Suprapubic skin (tissue), 4 donors: Measurements from ENCODE around the gene SORT1. TPM values are rescaled to one million over a fixed set of nuclear protein-coding genes. Genes with fewer than 3 reads are reported as not detected.

Source experiments
- DNase-seq, 2 donors: peaks; one replicate each; pipeline ENCODE4 v3.0.0-alpha.2; 2019; ENCODE audit warnings: low spot score in 2 of 2
- H3K27ac ChIP-seq: fragments of 200-600 bp; sonication (generic); one replicate; pipeline ENCODE4 v1.5.1; 2019
- H3K27me3 ChIP-seq: fragments of 200-600 bp; sonication (generic); one replicate; pipeline ENCODE4 v1.5.1; 2019
- H3K36me3 ChIP-seq: fragments of 200-600 bp; sonication (generic); one replicate; pipeline ENCODE4 v1.5.1; 2019
- H3K4me1 ChIP-seq: fragments of 200-600 bp; sonication (generic); one replicate; pipeline ENCODE4 v1.5.1; 2019
- H3K4me3 ChIP-seq: fragments of 200-600 bp; sonication (generic); one replicate; pipeline ENCODE4 v1.5.1; 2019; ENCODE audit warnings: mild to moderate bottlenecking
- H3K9me3 ChIP-seq: fragments of 200-600 bp; sonication (generic); one replicate; pipeline ENCODE4 v1.5.1; 2019
- CTCF ChIP-seq, 2 donors: fragments of 200-600 bp in 1 of 2; fragments of 450-650 bp in 1 of 2; sonication (generic) in 1 of 2; IDR thresholded peaks; one replicate each; pipeline ENCODE4 v1.5.1; 2016 to 2019; ENCODE audit warnings: antibody characterized with exemption in 2 of 2, mild to moderate bottlenecking in 1 of 2, moderate library complexity in 1 of 2
- EP300 ChIP-seq: sonication (generic); formaldehyde crosslinking; IDR thresholded peaks from one replicate; pipeline ENCODE4 v1.6.1; 2017; ENCODE audit warnings: antibody characterized with exemption
- POLR2A ChIP-seq, 2 donors: fragments of 450-650 bp; IDR thresholded peaks; one replicate each; pipeline ENCODE4 v1.6.1; 2017; ENCODE audit warnings: antibody characterized with exemption in 2 of 2, mild to moderate bottlenecking in 2 of 2, moderate library complexity in 2 of 2
- POLR2AphosphoS5 ChIP-seq, 3 donors: sonication (generic); formaldehyde crosslinking; IDR thresholded peaks; one replicate each; pipeline ENCODE4 v1.6.1; 2017; ENCODE audit warnings: antibody characterized with exemption in 3 of 3
- WGBS: methylation state at CpG from one replicate; pipeline ENCODE4 v1.1.5; 2018; 5-methylcytosine and 5-hydroxymethylcytosine counted together
- total RNA-seq, 4 donors: library from RNA; depleted of rRNA; stranded (reverse); fragments of >200 nt; gene quantifications; one replicate each; pipeline ENCODE4 v1.1.0, GENCODE V29; 2016

SORT1 gene
- total RNA-seq, 4 donors from 2014 or later = 27.8 to 52.7 (median 34.5) TPM

- Histone ChIP-seq H3K4me3 (no peak overlapping the region), H3K27me3 (no peaks in the 10 kb centered on the region), H3K9me3 (no peaks in the 10 kb centered on the region), H3K27ac (no peak overlapping the region), H3K36me3 (peaks cover 58% of the 10 kb centered on the region), H3K4me1 (peaks cover 18% of the 10 kb centered on the region)
- TF ChIP-seq POLR2A (IDR thresholded peaks at IDR 0.05) = no peak
- TF ChIP-seq POLR2AphosphoS5 (IDR thresholded peaks at IDR 0.05) = no peak
- no peak for TF ChIP-seq CTCF (IDR thresholded peaks at IDR 0.05)
- DNase-seq = no peak
Measured at GRCh38 chr1:109402025-109402424, 4.3 kb upstream of the SORT1 start.

GRCh38 chr1:109400035-109400655, 2.4 kb upstream of the SORT1 start:
- Histone ChIP-seq H3K9me3 (no peaks in the 10 kb centered on the region), H3K36me3 (peaks cover 41% of the 10 kb centered on the region)

GRCh38 chr1:109399326-109399957, 1.7 kb upstream of the SORT1 start:
- H3K27me3 ChIP-seq = no peaks in the 10 kb centered on the region
- peak overlapping the region; percentile 85 for H3K27ac ChIP-seq
- peaks cover 35% of the 10 kb centered on the region for H3K36me3 ChIP-seq
- no peak for DNase-seq
- 36% methylated on average over 2 of the region's 2 CpGs for WGBS
- H3K4me1 ChIP-seq = peaks cover 37% of the 10 kb centered on the region
- no peak overlapping the region for H3K4me3 ChIP-seq
- no peaks in the 10 kb centered on the region for H3K9me3 ChIP-seq
- TF ChIP-seq EP300 (no peak), CTCF (IDR thresholded peaks at IDR 0.05) (peak; percentile 33 to 56), POLR2AphosphoS5 (IDR thresholded peaks at IDR 0.05) (no peak)

More at GRCh38 chr1:109400035-109400655, 2.4 kb upstream of the SORT1 start:
- TF ChIP-seq POLR2A (IDR thresholded peaks at IDR 0.05) (no peak), POLR2AphosphoS5 (IDR thresholded peaks at IDR 0.05) (no peak), EP300 (no peak), CTCF (IDR thresholded peaks at IDR 0.05) (no peak)
- no peak overlapping the region for H3K27ac ChIP-seq
- no peak overlapping the region for H3K4me3 ChIP-seq
- DNase-seq = no peak
- WGBS = 93% methylated on average over 3 of the region's 3 CpGs
- peaks cover 33% of the 10 kb centered on the region for H3K4me1 ChIP-seq
- no peaks in the 10 kb centered on the region for H3K27me3 ChIP-seq

- Histone ChIP-seq H3K36me3 (peaks cover 27% of the 10 kb centered on the region), H3K4me3 (peak overlapping the region; percentile 73), H3K27me3 (no peaks in the 10 kb centered on the region), H3K27ac (peak overlapping the region; percentile 85), H3K9me3 (no peaks in the 10 kb centered on the region), H3K4me1 (peaks cover 46% of the 10 kb centered on the region)
- no peak for DNase-seq
- TF ChIP-seq POLR2A (IDR thresholded peaks at IDR 0.05) (no peak), CTCF (IDR thresholded peaks at IDR 0.05) (no peak), EP300 (no peak), POLR2AphosphoS5 (IDR thresholded peaks at IDR 0.05) (no peak)
- WGBS = 45% methylated on average over 18 of the region's 18 CpGs
Measured at GRCh38 chr1:109398343-109399225, 866 bp upstream of the SORT1 start.
